ENCODE measurements around the gene PANK2.
"Not testable (repeated sequence)": the region's sequence is repeated elsewhere in the genome, so short reads cannot be mapped to it uniquely, and the experiment has no call there.

PANK2 gene

DNA sequence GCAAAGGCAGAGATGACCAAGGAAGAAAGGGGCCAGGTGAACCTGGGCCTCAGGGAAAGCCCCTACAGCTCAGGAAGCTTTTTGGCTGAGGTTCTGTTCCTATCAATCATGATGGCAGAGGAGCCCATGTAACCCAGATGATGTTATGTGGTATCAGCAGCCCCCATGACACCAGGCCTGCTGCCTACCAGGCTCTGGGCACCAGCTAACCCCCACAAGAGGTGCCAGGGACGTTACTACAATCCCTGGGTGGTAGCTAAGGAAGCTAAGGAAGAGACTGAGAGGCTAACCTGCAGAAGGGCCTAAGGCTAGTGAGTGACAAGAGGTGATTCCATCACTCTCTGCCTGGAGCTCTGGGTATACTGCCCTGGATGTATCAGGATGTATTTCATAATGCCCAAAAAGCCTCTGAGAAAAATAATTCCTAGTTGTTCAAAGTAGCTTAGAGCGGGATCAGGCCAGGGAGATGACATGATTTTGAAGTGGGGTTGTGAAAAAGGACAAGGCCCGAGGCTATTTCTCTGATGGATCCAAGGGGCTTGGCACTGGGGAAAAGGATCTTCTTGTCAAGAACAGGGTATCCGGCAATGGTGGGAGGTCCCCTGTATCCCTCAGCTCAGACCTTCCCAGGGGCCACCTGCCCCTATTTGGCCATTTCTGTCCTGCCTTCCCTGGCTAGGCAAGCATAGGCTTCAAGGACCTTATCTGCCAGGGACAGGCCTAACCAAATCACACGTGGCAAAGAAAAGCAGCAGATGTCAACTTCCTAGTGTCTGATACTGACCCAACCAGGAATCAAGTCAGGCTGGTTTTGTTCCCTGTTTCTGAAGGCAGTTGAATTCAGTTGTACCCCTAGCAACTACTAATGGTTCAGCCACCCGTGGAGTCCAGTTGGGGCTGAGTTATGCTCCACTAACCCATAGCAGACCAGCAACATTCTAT, 41.3 kb downstream of the PANK2 start:
- no peak for DNase-seq

DNA sequence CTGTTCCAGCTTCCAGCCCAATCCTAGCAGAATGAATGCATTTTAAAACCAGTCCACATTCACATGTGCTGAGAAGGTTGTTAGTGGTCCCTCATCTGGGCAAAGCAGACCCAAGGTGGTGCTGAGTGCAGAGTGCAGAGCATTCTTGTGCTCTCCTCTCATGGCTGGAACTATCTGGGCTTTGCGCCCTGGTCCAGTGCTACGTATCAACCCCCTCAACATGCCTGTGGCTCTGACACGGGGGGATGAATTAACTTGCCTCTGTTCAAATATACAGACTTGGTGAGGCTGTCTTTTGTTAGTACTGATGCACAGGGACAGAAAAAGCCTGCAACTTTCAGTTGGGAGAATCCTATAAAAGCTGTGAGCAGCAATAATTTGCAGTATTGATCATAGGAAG, 42.5 kb downstream of the PANK2 start:
- DNase-seq, result no peak

DNA sequence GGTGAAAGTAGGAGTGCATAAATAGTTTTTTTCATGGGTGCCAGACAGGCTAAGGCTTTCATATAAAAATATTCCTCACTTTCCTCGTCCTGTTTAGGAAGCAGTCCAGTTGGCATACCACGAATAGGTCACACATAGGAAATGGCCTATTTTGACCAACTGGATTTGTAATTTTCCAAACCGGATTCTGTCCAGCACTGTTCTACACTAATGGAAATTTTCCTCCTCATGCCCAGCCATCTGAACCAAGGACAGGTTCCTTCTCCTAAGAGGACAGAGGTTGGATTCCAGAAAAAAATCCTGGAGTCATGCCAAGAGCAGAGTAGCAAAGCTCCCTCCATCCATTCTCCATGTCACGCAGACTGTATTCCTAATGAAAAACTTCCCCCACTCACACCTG, 43.1 kb downstream of the PANK2 start:
- DNase-seq, result no peak

DNA sequence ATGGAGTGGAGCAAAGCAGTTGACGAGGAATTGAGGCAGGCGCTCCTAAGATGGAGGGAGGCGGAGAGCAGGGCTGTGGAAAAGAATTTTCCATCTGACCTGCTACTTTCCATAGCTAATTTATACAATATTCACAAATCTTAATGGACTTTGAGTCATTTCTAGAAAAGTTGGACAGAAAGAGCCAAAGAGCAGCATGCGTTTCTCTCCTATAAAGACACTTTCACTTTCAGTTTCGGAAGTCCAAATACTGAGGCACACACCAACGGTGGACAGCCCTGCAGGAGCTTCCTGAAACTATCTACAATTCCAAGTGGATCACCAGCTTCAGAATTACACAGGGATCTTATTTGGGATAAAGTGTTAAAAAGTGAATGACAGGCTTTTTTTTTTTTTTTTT, 43.5 kb downstream of the PANK2 start:
- DNase-seq, result no peak

DNA sequence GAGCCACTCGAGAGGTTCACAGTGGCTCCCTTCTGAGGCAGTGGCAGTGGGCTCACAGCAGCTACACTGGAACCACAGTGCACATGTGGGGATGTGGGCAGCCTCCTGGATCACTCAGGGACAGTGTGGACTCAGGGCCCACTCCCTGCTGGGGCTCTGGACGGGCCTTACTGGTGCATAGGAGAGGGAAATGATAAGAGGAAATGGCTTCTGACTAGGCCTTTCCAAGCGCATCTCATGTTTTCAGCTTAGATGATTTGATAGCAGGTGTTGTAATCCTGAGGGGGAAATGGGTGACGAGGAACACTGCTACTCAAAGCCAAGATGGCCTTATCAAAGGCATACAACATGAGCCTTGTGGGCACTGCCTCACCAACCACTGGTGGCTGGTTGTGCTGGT, 44.0 kb downstream of the PANK2 start:
- no peak for DNase-seq

DNA sequence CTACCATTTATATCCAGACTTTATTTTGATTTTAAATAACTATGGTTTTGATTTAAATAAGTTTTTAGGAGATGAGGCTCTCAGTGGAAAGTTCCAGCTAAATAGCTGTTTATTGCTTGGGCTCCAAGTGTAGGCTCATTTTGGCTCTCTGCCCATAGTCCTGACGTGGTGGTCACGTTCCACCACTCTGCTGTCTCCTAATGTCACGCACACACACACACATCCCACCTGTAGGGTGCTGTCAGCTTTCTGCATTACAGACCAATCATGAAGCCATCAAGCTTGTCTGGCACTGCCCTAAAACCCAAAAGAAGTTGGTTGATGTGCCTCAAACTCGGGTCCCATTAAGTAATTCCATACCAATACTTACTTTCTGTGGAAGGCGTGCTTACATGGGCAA, 45.4 kb downstream of the PANK2 start:
- no peak for DNase-seq

DNA sequence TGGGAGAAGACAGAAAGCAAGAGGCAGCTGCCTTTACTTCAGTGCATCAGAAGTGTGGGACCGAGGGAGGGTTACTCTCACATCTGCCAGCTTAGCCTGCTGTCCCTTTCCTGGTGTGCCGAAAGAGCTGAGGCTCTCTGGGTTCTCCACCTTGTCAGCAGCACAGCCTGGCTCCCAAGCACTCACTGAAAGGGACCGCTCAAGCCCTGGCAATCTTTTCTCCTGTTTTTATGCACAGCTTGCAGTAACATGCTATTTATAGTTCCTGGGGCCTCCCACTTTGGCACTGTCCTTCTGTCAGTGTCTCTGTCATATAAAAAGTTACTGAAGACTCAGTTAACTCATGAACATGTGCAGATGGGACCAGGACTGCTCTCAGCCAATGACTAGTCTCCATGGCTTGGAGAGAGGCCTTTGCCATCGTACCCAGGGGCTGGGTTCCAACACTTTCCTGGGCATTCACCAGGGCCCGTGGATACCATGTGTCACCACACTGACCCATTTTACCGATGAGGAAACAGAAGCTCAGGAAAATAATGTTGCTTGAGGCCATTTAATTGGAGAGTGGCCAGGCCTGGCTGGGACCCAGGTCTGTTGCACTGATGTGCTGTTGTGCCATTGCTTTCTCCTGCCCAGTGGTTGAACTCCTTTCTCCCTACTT, 46.2 kb downstream of the PANK2 start:
- no peak for DNase-seq

DNA sequence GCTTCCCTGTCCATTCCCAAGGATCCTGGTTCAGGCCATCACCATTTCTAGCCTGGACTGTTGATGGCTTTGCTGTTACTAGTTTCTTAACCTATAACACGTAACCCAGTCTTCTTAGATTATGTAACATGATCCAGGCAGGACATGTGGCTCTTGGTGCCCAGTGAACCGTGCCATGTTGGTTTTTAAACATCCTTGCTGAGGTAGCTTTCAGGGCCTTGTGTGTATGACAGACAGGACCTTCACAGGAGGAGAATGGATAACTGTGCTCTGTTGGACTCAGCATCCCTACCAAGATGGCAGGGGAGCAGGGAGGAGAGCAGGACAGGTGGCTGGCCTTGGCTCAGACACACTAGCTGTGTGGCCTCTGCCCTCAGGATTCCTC, 46.8 kb downstream of the PANK2 start:
- no peak for DNase-seq

DNA sequence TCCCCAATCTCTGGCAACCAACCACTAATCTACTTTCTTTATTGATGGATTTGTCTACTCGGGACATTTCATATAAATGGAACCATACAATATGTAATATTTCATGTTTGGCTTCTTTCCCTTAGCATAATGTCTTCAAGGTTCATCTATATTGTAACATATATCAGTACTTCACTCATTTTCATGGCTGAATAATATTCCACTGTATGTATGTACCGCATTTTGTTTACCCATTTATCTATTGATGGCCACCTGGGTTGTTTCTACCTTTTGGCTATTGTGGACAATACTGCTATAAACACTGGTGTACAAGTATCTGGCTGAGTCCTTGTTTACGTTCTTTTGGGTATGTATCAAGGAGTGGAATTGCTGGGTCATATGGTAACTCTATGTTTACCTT, 48.4 kb downstream of the PANK2 start:
- no peak for DNase-seq

DNA sequence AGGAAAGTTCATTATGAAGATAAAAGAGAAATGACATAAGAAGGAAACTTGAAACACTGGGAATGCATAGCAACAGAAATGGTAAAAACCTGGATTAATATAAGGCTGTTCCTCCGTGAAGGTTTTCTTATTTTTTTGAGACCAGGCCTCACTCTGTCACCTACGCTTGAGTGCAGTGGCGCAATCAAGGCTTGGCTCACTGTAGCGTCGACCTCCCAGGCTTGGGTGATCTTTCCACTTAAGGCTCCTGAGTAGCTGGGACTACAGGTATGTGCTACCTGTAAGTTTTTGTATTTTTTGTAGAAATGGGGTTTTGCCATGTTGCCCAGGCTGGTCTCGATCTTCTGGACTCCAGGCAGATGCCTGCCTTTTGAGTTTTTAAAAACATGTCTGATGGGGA, 51.7 kb downstream of the PANK2 start:
- no peak for DNase-seq

DNA sequence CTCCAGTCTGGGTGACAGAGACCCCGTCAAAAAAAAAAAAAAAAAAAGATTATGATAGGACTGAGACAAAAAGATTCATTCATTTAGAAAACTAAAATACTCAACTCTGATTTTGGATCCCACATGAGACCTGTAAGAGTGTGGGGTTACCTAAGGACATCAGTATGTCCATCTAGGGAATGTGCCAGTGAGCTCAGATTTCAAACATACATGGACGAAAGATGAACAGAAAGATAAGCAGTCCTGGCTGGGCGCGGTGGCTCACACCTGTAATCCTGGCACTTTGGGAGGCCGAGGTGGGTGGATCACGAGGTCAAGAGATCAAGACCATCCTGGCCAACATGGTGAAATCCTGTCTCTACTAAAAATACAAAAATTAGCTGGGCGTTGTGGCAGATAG, 57.5 kb downstream of the PANK2 start:
- not testable (repeated sequence) for DNase-seq

DNA sequence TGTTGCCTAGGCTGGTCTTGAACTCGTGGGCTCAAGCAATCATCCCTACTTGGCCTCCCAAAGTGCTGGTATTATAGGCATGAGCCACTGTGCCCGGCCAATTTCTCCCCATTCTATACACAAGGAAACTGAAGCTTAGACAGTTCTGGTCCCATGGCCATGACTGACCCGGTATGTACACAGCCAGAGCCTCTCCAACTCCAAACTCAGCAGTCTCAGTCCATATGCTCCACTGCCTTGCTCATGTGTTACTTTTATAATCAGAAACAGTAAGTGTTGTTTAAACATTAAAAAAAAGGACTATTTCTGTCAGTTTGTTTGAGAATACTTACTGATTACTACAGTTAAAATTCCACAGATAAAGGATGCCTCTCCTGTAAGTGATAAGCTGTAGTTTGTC, 75.5 kb downstream of the PANK2 start:
- no peak for DNase-seq

DNA sequence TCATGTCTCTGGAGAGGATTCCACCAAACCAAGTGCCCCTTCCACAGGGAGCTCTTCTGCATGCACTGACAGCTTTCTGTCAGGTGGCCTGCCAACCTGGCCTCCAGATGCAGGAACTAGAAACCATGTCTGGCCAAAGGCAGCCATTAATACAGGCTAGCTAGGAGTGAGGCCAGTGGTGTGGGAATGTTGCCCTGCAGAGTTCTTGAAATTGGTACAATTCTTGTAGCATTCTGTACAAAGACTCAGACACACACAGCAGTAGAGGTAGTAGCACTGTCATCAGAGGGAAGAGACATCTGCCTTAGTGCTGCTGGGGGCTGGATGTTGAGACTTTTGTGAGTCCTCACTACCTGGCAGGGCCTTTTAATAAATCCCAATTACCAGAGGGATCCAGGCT, 77.4 kb downstream of the PANK2 start:
- no peak for DNase-seq

DNA sequence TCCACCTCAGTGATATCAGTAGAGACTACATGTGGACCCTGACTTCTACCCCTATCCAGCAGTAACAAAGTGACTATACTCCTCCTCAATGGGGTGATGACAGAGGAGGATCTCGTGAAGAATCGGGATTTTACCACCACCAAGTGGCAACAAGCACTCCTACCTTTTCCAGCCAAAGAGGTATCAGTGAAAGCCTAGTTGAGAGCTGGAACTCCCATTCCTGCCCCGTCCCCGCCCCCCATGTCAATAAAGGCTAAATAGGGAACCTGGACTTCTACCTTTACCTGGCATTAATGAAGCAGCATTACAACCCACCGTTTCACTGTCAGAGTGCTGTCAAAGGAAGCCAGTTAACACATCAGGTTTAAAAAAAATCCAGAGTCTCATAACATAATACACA, 80.8 kb downstream of the PANK2 start:
- no peak for DNase-seq

DNA sequence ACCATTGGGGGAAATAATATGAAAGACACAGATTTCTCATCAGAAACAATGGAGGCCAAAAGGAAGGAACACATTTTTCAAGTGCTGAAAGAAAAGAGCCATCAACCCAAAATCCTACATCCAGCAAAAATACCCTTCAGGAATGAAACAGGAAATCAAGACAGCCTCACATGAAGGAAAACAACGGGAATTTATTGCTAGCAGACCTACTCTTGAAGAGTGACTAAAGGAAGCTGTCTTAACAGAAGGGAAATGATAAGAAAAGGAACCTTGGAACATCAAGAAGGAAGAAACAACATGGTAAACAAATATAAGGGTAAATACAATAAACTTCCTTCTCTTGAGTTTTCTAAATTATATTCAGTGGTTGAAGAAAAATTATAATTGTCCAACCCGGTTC, 82.0 kb downstream of the PANK2 start:
- no peak for DNase-seq

DNA sequence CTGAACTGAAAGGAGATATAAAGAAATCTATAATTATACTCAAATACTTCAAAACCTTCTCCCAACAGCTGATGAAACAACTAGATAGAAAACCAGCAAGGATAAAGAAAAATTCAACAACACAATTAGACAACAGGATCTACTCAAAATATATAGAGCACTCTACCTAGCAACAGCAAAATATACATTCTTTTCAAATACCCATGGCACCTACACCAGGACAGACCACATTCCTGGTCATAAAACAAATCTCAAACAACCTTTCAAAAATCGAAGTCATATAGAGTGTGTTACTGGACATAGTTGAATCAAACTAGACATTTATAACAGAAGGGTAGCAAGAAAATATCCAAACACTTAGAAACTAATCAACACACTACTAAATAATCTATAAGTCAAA, 83.0 kb downstream of the PANK2 start:
- DNase-seq, result no peak

DNA sequence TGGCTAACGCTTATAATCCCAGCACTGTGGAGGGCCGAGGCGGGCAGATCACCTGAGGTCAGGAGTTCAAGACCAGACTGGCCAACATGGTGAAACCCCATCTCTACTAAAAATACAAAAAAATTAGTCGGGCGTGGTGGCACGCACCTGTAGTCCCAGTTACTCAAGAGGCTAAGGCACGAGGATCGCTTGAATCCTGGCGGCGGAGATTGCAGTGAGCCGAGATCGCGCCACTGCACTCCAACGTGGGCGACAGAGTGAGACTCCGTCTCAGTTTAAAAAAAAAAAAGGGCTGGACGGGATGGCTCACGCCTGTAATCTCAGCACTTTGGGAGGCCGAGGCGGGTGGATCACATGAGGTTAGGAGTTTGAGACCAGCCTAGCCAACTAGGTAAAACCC, 83.4 kb downstream of the PANK2 start:
- not testable (repeated sequence) for DNase-seq

DNA sequence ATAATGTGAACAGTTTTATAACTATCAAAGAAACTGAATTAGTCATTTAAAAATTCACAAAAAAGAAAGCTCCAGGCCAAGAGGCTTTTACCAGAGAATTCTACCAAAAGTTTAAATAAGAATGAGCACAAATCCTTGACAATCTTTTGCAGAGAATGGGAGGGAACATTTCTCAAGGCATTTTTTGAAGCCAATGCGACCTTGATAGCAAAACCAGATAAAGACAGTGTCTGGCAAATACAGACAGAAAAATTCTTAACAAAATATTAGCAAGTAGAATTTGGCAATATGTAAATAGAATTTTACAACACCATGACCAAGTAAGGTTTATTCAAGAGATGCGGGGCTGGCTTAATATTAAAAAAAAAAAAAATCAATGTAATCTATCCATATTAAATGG, 84.5 kb downstream of the PANK2 start:
- no peak for DNase-seq

DNA sequence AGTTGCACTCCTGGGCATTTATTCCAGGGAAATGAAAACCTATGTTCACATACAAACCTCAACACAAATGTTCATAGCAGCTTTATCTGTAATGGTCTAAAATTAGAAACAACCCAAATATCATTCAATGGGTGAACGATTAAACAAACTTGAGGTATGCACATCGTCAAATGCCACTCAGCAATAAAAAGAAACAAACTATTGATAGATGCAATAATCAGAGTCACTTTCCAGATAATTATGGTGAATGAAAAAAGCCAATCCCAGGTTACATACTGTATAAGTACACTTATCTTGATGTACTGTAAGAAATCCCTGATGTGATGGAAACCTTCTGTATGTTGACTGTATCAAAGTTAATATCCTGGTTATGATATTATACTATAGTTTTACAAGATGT, 87.3 kb downstream of the PANK2 start:
- no peak for DNase-seq
